HepG2 (cell line): ENCODE results near the gene SERPINB1. TPM values are rescaled to one million over a fixed set of nuclear protein-coding genes. Genes with fewer than 3 reads are reported as not detected.

ENCODE experiments used
- ARID2 ChIP-seq: sonication (generic); formaldehyde crosslinking; IDR thresholded peaks from 2 replicates; pipeline ENCODE4 v1.8.1; 2022; ENCODE audit warnings: mild to moderate bottlenecking, missing genetic modification reagents, borderline replicate concordance
- GATAD2A ChIP-seq: IDR thresholded peaks from 2 replicates; pipeline ENCODE4 v1.6.1; 2016
- HNF4G ChIP-seq, 2 experiments: sonication (generic) in 1 of 2; formaldehyde crosslinking in 1 of 2; IDR thresholded peaks; 2 replicates each; pipeline versions ENCODE4 v1.4.0 to v1.6.1; 2011 to 2020; ENCODE audit warnings: borderline replicate concordance in 2 of 2, low read depth in 2 of 2, mild to moderate bottlenecking in 2 of 2, low read length in 1 of 2, missing genetic modification reagents in 1 of 2, moderate library complexity in 1 of 2
- KDM3A ChIP-seq: IDR thresholded peaks from 2 replicates; pipeline ENCODE4 v1.6.1; 2018; ENCODE audit warnings: low read depth, missing compliant biosample characterization
- KDM5A ChIP-seq: fragments of 200-600 bp; sonication (generic); IDR thresholded peaks from 2 replicates; pipeline ENCODE4 v1.7.0; 2018; ENCODE audit warnings: antibody characterized with exemption, mild to moderate bottlenecking, low read length, borderline replicate concordance
- ZNF556 ChIP-seq: sonication (generic); formaldehyde crosslinking; IDR thresholded peaks from 2 replicates; pipeline ENCODE4 v1.4.0; 2020; ENCODE audit warnings: mild to moderate bottlenecking, missing genetic modification reagents, borderline replicate concordance
- ZNF616 ChIP-seq: sonication (generic); formaldehyde crosslinking; IDR thresholded peaks from 2 replicates; pipeline ENCODE4 v1.5.0; 2020; ENCODE audit warnings: low read depth, mild to moderate bottlenecking, missing genetic modification reagents
- ZNF674 ChIP-seq: sonication (generic); formaldehyde crosslinking; IDR thresholded peaks from 2 replicates; pipeline ENCODE4 v1.5.0; 2020; ENCODE audit warnings: low read depth, mild to moderate bottlenecking, missing genetic modification reagents
- ZNF713 ChIP-seq: sonication (generic); formaldehyde crosslinking; IDR thresholded peaks from 2 replicates; pipeline ENCODE4 v1.4.0; 2020; ENCODE audit warnings: mild to moderate bottlenecking, missing genetic modification reagents
- ZNF720 ChIP-seq: sonication (generic); formaldehyde crosslinking; IDR thresholded peaks from 2 replicates; pipeline ENCODE4 v1.4.0; 2020; ENCODE audit warnings: missing genetic modification reagents
- ZNF747 ChIP-seq: sonication (generic); formaldehyde crosslinking; IDR thresholded peaks from 2 replicates; pipeline ENCODE4 v1.8.1; 2023; ENCODE audit warnings: missing genetic modification reagents, mild to moderate bottlenecking, borderline replicate concordance
- ZSCAN30 ChIP-seq: sonication (generic); formaldehyde crosslinking; IDR thresholded peaks from 2 replicates; pipeline ENCODE4 v1.5.0; 2020; ENCODE audit warnings: mild to moderate bottlenecking, missing genetic modification reagents
- polyA plus RNA-seq, 8 experiments: library from polyadenylated mRNA; depleted of rRNA in 3 of 8; stranded (reverse) in 7 of 8; unstranded in 1 of 8; fragments of >200 nt; fragmentation: Illumina TruSeq in 4 of 8; extraction: Trizol in 4 of 8; gene quantifications; 2 replicates each; pipeline versions ENCODE4 v1.2.1 to v1.2.3, GENCODE V29; 2011 to 2016; ENCODE audit warnings: low read depth in 4 of 8, missing spikeins in 1 of 8, mixed read lengths in 1 of 8; ENCODE audit not compliant: insufficient read depth in 1 of 8
- total RNA-seq, 5 experiments: library from RNA; depleted of rRNA; stranded (reverse); fragments of >200 nt; fragmentation: Illumina TruSeq; extraction: Trizol; gene quantifications; 2 replicates each; pipeline ENCODE4 v1.2.3, GENCODE V29; 2016; ENCODE audit warnings: low read depth in 1 of 5
- TF ChIP-seq, protein P1 (sequence below): fragments of 450-650 bp; IDR thresholded peaks from 2 replicates; pipeline ENCODE4 v1.6.1; 2016
- TF ChIP-seq, protein P2 (sequence below): sonication (generic); formaldehyde crosslinking; conservative IDR thresholded peaks from 2 replicates; pipeline ENCODE4 v1.4.0; 2020; ENCODE audit warnings: missing genetic modification reagents
- TF ChIP-seq, protein P3 (sequence below): sonication (generic); formaldehyde crosslinking; IDR thresholded peaks from 2 replicates; pipeline ENCODE4 v1.4.0; 2020; ENCODE audit warnings: mild to moderate bottlenecking, missing genetic modification reagents
- TF ChIP-seq, protein P4 (sequence below): sonication (generic); formaldehyde crosslinking; IDR thresholded peaks from 2 replicates; pipeline ENCODE4 v1.4.0; 2020; ENCODE audit warnings: missing genetic modification reagents
- TF ChIP-seq, protein P5 (sequence below): sonication (generic); formaldehyde crosslinking; IDR thresholded peaks from 2 replicates; pipeline ENCODE4 v1.5.1; 2020; ENCODE audit warnings: missing genetic modification reagents, mild to moderate bottlenecking, borderline replicate concordance
- TF ChIP-seq, protein P6 (sequence below): sonication (generic); formaldehyde crosslinking; IDR thresholded peaks from 2 replicates; pipeline ENCODE4 v1.4.0; 2020; ENCODE audit warnings: low read depth, mild to moderate bottlenecking, missing genetic modification reagents
- TF ChIP-seq, protein P7 (sequence below): IDR thresholded peaks from 2 replicates; pipeline ENCODE4 v1.6.1; 2016

Gene SERPINB1
- total and polyA plus RNA-seq, 2 of the 13 experiments (the other 11 are each of a cell fraction or from before 2014, with no cell fraction given), result 41.4 to 60.5 TPM

DNA sequence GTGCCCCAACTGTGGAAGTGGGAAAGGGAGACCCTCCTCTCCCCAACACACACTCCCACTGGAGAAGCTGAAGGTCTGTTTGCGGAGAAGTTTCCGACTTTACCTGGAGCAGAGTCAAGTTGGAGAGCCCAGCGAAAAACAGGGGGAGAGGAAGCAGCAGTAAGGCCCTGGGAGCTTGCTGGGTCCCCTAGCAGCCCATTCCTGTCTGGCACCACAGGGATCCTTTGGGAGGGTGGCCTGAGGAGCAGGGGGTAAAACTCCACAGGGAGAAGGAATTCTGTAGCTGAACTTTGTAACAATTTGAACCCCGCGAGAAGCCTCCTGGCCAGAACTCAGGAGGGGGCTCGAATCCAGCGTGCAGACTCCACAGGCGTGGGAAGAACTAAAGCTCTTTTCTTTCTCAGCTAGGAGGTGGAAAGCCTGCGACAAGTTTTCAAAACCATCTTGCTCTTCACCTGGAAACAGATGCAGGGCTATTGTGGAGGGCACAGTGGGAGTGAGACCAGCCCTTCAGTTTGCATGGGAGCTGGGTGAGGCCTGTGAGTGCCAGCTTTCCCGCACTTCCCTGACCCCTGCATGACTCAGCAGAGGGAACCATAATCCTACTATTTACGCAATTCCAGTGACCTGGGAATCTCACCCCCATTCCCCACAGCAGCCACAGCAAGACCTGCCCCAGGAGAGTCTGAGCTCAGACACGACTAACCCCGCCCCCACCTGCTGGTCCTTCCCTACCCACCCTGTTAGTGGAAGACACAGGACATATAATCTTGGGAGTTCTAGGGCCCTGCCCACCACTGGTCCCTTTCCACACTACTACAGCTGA is 35.6 kb upstream of the SERPINB1 start (continued):
- TF ChIP-seq, protein P1, sequence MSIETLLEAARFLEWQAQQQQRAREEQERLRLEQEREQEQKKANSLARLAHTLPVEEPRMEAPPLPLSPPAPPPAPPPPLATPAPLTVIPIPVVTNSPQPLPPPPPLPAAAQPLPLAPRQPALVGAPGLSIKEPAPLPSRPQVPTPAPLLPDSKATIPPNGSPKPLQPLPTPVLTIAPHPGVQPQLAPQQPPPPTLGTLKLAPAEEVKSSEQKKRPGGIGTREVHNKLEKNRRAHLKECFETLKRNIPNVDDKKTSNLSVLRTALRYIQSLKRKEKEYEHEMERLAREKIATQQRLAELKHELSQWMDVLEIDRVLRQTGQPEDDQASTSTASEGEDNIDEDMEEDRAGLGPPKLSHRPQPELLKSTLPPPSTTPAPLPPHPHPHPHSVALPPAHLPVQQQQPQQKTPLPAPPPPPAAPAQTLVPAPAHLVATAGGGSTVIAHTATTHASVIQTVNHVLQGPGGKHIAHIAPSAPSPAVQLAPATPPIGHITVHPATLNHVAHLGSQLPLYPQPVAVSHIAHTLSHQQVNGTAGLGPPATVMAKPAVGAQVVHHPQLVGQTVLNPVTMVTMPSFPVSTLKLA, result no peak
- TF ChIP-seq ARID2 (0 out of 2 replicates have a peak, but pooled peaks have one; percentile 18), KDM5A (peak; percentile 20; the same call in 1 of the 2 replicates), ZNF720 (CRISPR knock-in tag) (no peak), ZNF674 (CRISPR knock-in tag) (peak; percentile 73; the same call in 1 of the 2 replicates), ZNF747 (CRISPR knock-in tag) (no peak; the same call in 1 of the 2 replicates), ZNF616 (0 out of 2 replicates have a peak, but pooled peaks have one; percentile 53), KDM3A (no peak; the same call in 1 of the 2 replicates), ZNF556 (CRISPR knock-in tag) (no peak), GATAD2A (CRISPR knock-in tag) (peak; percentile 82), ZSCAN30 (CRISPR knock-in tag) (0 out of 2 replicates have a peak, but pooled peaks have one; percentile 20), HNF4G (IDR thresholded peaks at IDR 0.05; ENCODE audit: borderline replicate concordance, low read depth, low read length) (no peak), HNF4G (CRISPR knock-in tag; IDR thresholded peaks at IDR 0.05; ENCODE audit: borderline replicate concordance, low read depth) (no peak), ZNF713 (CRISPR knock-in tag) (no peak)
- TF ChIP-seq, protein P2, sequence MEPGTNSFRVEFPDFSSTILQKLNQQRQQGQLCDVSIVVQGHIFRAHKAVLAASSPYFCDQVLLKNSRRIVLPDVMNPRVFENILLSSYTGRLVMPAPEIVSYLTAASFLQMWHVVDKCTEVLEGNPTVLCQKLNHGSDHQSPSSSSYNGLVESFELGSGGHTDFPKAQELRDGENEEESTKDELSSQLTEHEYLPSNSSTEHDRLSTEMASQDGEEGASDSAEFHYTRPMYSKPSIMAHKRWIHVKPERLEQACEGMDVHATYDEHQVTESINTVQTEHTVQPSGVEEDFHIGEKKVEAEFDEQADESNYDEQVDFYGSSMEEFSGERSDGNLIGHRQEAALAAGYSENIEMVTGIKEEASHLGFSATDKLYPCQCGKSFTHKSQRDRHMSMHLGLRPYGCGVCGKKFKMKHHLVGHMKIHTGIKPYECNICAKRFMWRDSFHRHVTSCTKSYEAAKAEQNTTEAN (CRISPR knock-in tag), result no peak
- TF ChIP-seq, protein P3, sequence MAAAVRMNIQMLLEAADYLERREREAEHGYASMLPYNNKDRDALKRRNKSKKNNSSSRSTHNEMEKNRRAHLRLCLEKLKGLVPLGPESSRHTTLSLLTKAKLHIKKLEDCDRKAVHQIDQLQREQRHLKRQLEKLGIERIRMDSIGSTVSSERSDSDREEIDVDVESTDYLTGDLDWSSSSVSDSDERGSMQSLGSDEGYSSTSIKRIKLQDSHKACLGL (CRISPR knock-in tag), result no peak
- TF ChIP-seq, protein P4, sequence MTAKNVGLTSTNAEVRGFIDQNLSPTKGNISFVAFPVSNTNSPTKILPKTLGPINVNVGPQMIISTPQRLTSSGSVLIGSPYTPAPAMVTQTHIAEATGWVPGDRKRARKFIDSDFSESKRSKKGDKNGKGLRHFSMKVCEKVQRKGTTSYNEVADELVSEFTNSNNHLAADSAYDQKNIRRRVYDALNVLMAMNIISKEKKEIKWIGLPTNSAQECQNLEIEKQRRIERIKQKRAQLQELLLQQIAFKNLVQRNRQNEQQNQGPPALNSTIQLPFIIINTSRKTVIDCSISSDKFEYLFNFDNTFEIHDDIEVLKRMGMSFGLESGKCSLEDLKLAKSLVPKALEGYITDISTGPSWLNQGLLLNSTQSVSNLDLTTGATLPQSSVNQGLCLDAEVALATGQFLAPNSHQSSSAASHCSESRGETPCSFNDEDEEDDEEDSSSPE (CRISPR knock-in tag), result 0 out of 2 replicates have a peak, but pooled peaks have one; percentile 17
- TF ChIP-seq, protein P5, sequence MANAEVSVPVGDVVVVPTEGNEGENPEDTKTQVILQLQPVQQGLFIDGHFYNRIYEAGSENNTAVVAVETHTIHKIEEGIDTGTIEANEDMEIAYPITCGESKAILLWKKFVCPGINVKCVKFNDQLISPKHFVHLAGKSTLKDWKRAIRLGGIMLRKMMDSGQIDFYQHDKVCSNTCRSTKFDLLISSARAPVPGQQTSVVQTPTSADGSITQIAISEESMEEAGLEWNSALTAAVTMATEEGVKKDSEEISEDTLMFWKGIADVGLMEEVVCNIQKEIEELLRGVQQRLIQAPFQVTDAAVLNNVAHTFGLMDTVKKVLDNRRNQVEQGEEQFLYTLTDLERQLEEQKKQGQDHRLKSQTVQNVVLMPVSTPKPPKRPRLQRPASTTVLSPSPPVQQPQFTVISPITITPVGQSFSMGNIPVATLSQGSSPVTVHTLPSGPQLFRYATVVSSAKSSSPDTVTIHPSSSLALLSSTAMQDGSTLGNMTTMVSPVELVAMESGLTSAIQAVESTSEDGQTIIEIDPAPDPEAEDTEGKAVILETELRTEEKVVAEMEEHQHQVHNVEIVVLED (CRISPR knock-in tag), result no peak
- TF ChIP-seq, protein P6, sequence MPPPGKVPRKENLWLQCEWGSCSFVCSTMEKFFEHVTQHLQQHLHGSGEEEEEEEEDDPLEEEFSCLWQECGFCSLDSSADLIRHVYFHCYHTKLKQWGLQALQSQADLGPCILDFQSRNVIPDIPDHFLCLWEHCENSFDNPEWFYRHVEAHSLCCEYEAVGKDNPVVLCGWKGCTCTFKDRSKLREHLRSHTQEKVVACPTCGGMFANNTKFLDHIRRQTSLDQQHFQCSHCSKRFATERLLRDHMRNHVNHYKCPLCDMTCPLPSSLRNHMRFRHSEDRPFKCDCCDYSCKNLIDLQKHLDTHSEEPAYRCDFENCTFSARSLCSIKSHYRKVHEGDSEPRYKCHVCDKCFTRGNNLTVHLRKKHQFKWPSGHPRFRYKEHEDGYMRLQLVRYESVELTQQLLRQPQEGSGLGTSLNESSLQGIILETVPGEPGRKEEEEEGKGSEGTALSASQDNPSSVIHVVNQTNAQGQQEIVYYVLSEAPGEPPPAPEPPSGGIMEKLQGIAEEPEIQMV (CRISPR knock-in tag), result no peak
- TF ChIP-seq, protein P7, sequence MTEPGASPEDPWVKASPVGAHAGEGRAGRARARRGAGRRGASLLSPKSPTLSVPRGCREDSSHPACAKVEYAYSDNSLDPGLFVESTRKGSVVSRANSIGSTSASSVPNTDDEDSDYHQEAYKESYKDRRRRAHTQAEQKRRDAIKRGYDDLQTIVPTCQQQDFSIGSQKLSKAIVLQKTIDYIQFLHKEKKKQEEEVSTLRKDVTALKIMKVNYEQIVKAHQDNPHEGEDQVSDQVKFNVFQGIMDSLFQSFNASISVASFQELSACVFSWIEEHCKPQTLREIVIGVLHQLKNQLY, result no peak
